Smooth muscle cell (in vitro differentiated cells): ENCODE results near the gene ZSCAN31. TPM values are rescaled to one million over a fixed set of nuclear protein-coding genes. Genes with fewer than 3 reads are reported as not detected.

ENCODE experiments used
- DNase-seq: peaks from one replicate; lab custom pipeline; 2025; ENCODE audit not compliant: unreplicated experiment; lab: John Stamatoyannopoulos, UW
- H2AFZ ChIP-seq: fragments of 200-600 bp; sonication (generic); 2 replicates; pipeline ENCODE4 v1.6.0; 2016; ENCODE audit warnings: antibody characterized with exemption, low read depth, mild to moderate bottlenecking
- H3F3A ChIP-seq: fragments of 200-600 bp; sonication (generic); 2 replicates; pipeline ENCODE4 v1.6.0; 2017; ENCODE audit warnings: antibody characterized with exemption, low read depth
- H3K27ac ChIP-seq: fragments of 200-600 bp; sonication (generic); 2 replicates; pipeline ENCODE4 v1.5.1; 2016; ENCODE audit warnings: low read depth, mild to moderate bottlenecking
- H3K27me3 ChIP-seq: fragments of 200-600 bp; sonication (generic); 2 replicates; pipeline ENCODE4 v1.6.1; 2016; ENCODE audit warnings: low read depth, mild to moderate bottlenecking
- H3K36me3 ChIP-seq: fragments of 200-600 bp; sonication (generic); 2 replicates; pipeline ENCODE4 v1.5.1; 2016; ENCODE audit warnings: low read depth
- H3K4me1 ChIP-seq: fragments of 200-600 bp; sonication (generic); 2 replicates; pipeline ENCODE4 v1.5.1; 2016; ENCODE audit warnings: low read depth
- H3K4me2 ChIP-seq: fragments of 200-600 bp; sonication (generic); 2 replicates; pipeline ENCODE4 v1.6.0; 2016; ENCODE audit warnings: mild to moderate bottlenecking
- H3K4me3 ChIP-seq: fragments of 200-600 bp; sonication (generic); 2 replicates; pipeline ENCODE4 v1.5.1; 2016; ENCODE audit warnings: mild to moderate bottlenecking
- H3K79me2 ChIP-seq: fragments of 200-600 bp; sonication (generic); 2 replicates; pipeline ENCODE4 v1.6.0; 2016; ENCODE audit warnings: low read depth, mild to moderate bottlenecking
- H3K9ac ChIP-seq: fragments of 200-600 bp; sonication (generic); 2 replicates; pipeline ENCODE4 v1.6.0; 2016; ENCODE audit warnings: low read depth
- H3K9me3 ChIP-seq: fragments of 200-600 bp; sonication (generic); replicated peaks from 2 replicates; pipeline ENCODE4 v1.5.1; 2016; ENCODE audit warnings: low read depth
- H4K20me1 ChIP-seq: fragments of 200-600 bp; sonication (generic); 2 replicates; pipeline ENCODE4 v1.6.0; 2016; ENCODE audit warnings: low read depth
- CTCF ChIP-seq: fragments of 200-600 bp; sonication (generic); IDR thresholded peaks from 2 replicates; pipeline ENCODE4 v1.5.1; 2017; ENCODE audit warnings: borderline replicate concordance, mild to moderate bottlenecking, antibody characterized with exemption; ENCODE audit not compliant: insufficient read depth, poor library complexity, severe bottlenecking
- WGBS: methylation state at CpG from one replicate; pipeline ENCODE4 v1.1.7; 2016; ENCODE audit warnings: low lambda C conversion rate; 5-methylcytosine and 5-hydroxymethylcytosine counted together
- polyA plus RNA-seq: library from polyadenylated mRNA; unstranded; fragments of >200 nt; fragmentation: Nextera tagmentation; extraction: Ambion mirVana; gene quantifications from 2 replicates; pipeline ENCODE4 v1.2.1, GENCODE V29; 2016
- total RNA-seq: library from RNA; depleted of rRNA; stranded (reverse); fragments of >200 nt; gene quantifications from 2 replicates; pipeline ENCODE4 v1.2.3, GENCODE V29; 2014

ZSCAN31 gene
- total and polyA plus RNA-seq, 2 experiments from 2014 or later: 1.1 to 1.5 TPM

GRCh38 chr6:28345201-28345600 is 9.3 kb upstream of the ZSCAN31 start:
- no peak for DNase-seq
- no peaks in the 10 kb centered on the region for H3K4me1 ChIP-seq
- H3K27ac ChIP-seq: no peak overlapping the region
- H3K79me2 ChIP-seq: peaks cover 2% of the 10 kb centered on the region
- no peaks in the 10 kb centered on the region for H3K36me3 ChIP-seq
- 93% methylated on average over 1 of the region's 1 CpG for WGBS
- TF ChIP-seq CTCF: no peak
- no peak overlapping the region for H3K4me3 ChIP-seq
- H3K9ac ChIP-seq: no peak overlapping the region
- peaks cover 25% of the 10 kb centered on the region for H3K27me3 ChIP-seq
- no peak overlapping the region for H2AFZ ChIP-seq
- no peak overlapping the region for H3K4me2 ChIP-seq
- H3K9me3 ChIP-seq: no peaks in the 10 kb centered on the region
- no peaks in the 10 kb centered on the region for H3F3A ChIP-seq
- no peaks in the 10 kb centered on the region for H4K20me1 ChIP-seq

- no peak for DNase-seq
- no peak for TF ChIP-seq CTCF
- Histone ChIP-seq H4K20me1 (no peaks in the 10 kb centered on the region), H3F3A (no peaks in the 10 kb centered on the region), H3K9me3 (no peaks in the 10 kb centered on the region), H3K4me1 (no peaks in the 10 kb centered on the region), H3K79me2 (no peaks in the 10 kb centered on the region), H3K9ac (no peak overlapping the region), H3K36me3 (no peaks in the 10 kb centered on the region), H3K4me2 (no peak overlapping the region), H3K27me3 (peaks cover 25% of the 10 kb centered on the region), H3K4me3 (no peak overlapping the region), H2AFZ (no peak overlapping the region), H3K27ac (no peak overlapping the region)
- WGBS: 67% methylated on average over 1 of the region's 1 CpG
These were observed 8.1 kb upstream of the ZSCAN31 start for GRCh38 chr6:28343898-28344677.

GRCh38 chr6:28340310-28341095 is 4.6 kb upstream of the ZSCAN31 start:
- H3K4me3 ChIP-seq: no peak overlapping the region
- no peak overlapping the region for H3K27ac ChIP-seq
- no peaks in the 10 kb centered on the region for H3K9me3 ChIP-seq
- peaks cover 4% of the 10 kb centered on the region for H3K27me3 ChIP-seq
- H3K9ac ChIP-seq: no peak overlapping the region
- H3K4me1 ChIP-seq: peaks cover 10% of the 10 kb centered on the region
- H3F3A ChIP-seq: no peaks in the 10 kb centered on the region
- no peaks in the 10 kb centered on the region for H3K36me3 ChIP-seq
- no peak for TF ChIP-seq CTCF
- no peak overlapping the region for H2AFZ ChIP-seq
- 92% methylated on average over 1 of the region's 1 CpG for WGBS
- H4K20me1 ChIP-seq: no peaks in the 10 kb centered on the region
- peaks cover 4% of the 10 kb centered on the region for H3K79me2 ChIP-seq
- no peak overlapping the region for H3K4me2 ChIP-seq
- DNase-seq: no peak
